Neural cell (in vitro differentiated cells): ENCODE measurements around the gene HOXB9. TPM values are rescaled to one million over a fixed set of nuclear protein-coding genes. Genes with fewer than 3 reads are reported as not detected.

ENCODE experiments used
- H2AFZ ChIP-seq: fragments of 200-600, 300-800 bp; sonication (generic), shearing (Covaris generic); 2 replicates; pipeline ENCODE4 v1.6.0; 2014; ENCODE audit warnings: low read depth, mild to moderate bottlenecking, antibody characterized with exemption, low read length, moderate library complexity
- H3F3A ChIP-seq: fragments of 200-600 bp; shearing (Covaris generic); 2 replicates; pipeline ENCODE4 v1.6.1; 2016; ENCODE audit warnings: mild to moderate bottlenecking, moderate library complexity, mixed read lengths, antibody characterized with exemption, low read length; ENCODE audit not compliant: insufficient read depth, poor library complexity, severe bottlenecking
- H3K27ac ChIP-seq: fragments of 200-600, 300-800 bp; sonication (generic), shearing (Covaris generic); 2 replicates; pipeline ENCODE4 v1.5.1; 2014; ENCODE audit warnings: mild to moderate bottlenecking, low read length, moderate library complexity
- H3K27me3 ChIP-seq: fragments of 300-800, 200-600 bp; sonication (generic), shearing (Covaris generic); 2 replicates; pipeline ENCODE4 v1.6.0; 2014; ENCODE audit warnings: mild to moderate bottlenecking, low read depth, low read length, moderate library complexity; ENCODE audit not compliant: insufficient read depth
- H3K36me3 ChIP-seq: fragments of 300-800, 200-600 bp; sonication (generic), shearing (Covaris generic); 2 replicates; pipeline ENCODE4 v1.5.1; 2014; ENCODE audit warnings: mild to moderate bottlenecking, antibody characterized with exemption, low read length, moderate library complexity; ENCODE audit not compliant: insufficient read depth
- H3K4me2 ChIP-seq: fragments of 300-800, 200-600 bp; sonication (generic), shearing (Covaris generic); 2 replicates; pipeline ENCODE4 v1.6.0; 2014; ENCODE audit warnings: mild to moderate bottlenecking, low read length
- H3K4me3 ChIP-seq: fragments of 300-800, 200-600 bp; sonication (generic), shearing (Covaris generic); 2 replicates; pipeline ENCODE4 v1.5.1; 2014; ENCODE audit warnings: mild to moderate bottlenecking, low read length, moderate library complexity
- H3K79me2 ChIP-seq: fragments of 200-600 bp; shearing (Covaris generic); replicated peaks from 2 replicates; pipeline ENCODE4 v1.6.0; 2014; ENCODE audit warnings: mild to moderate bottlenecking, low read length, moderate library complexity; ENCODE audit not compliant: insufficient read depth
- H3K9ac ChIP-seq: fragments of 300-800, 200-600 bp; sonication (generic), shearing (Covaris generic); 2 replicates; pipeline ENCODE4 v1.6.1; 2016; ENCODE audit warnings: mild to moderate bottlenecking, low read length, mixed read lengths
- H3K9me2 ChIP-seq: fragments of 200-600 bp; shearing (Covaris generic); 2 replicates; pipeline ENCODE4 v1.6.1; 2016; ENCODE audit warnings: mild to moderate bottlenecking, low read length, mixed read lengths; ENCODE audit not compliant: insufficient read depth
- H3K9me3 ChIP-seq: fragments of 200-600, 300-800 bp; sonication (generic), shearing (Covaris generic); 2 replicates; pipeline ENCODE4 v1.6.1; 2016; ENCODE audit warnings: mild to moderate bottlenecking, mixed run types, low read length, moderate library complexity, mixed read lengths
- H4K20me1 ChIP-seq: fragments of 200-600 bp; shearing (Covaris generic); 2 replicates; pipeline ENCODE4 v1.6.1; 2016; ENCODE audit warnings: mild to moderate bottlenecking, mixed run types; ENCODE audit not compliant: insufficient read depth
- EP300 ChIP-seq: fragments of 450-650 bp; conservative IDR thresholded peaks from 2 replicates; pipeline ENCODE4 v1.6.1; 2014; ENCODE audit warnings: antibody characterized with exemption, mild to moderate bottlenecking, moderate library complexity; ENCODE audit not compliant: poor library complexity, severe bottlenecking
- EZH2 ChIP-seq: fragments of 200-600, 300-800 bp; shearing (Covaris generic), sonication (generic); IDR thresholded peaks from 2 replicates; pipeline ENCODE4 v1.6.1; 2014; ENCODE audit warnings: antibody characterized with exemption, low read length, borderline replicate concordance, mild to moderate bottlenecking; ENCODE audit not compliant: insufficient read depth, poor library complexity, severe bottlenecking
- MXI1 ChIP-seq: fragments of 450-650 bp; conservative IDR thresholded peaks from 2 replicates; pipeline ENCODE4 v1.6.1; 2014; ENCODE audit warnings: antibody characterized with exemption, mild to moderate bottlenecking; ENCODE audit not compliant: poor library complexity, severe bottlenecking
- POLR2AphosphoS5 ChIP-seq: IDR thresholded peaks from 2 replicates; pipeline ENCODE4 v1.6.1; 2012
- RAD21 ChIP-seq: fragments of 450-650 bp; conservative IDR thresholded peaks from 2 replicates; pipeline ENCODE4 v1.6.1; 2014; ENCODE audit warnings: antibody characterized with exemption, mild to moderate bottlenecking, moderate library complexity
- REST ChIP-seq: IDR thresholded peaks from 2 replicates; pipeline ENCODE4 v1.6.1; 2012; ENCODE audit warnings: borderline replicate concordance
- SMC3 ChIP-seq: fragments of 450-650 bp; conservative IDR thresholded peaks from 2 replicates; pipeline ENCODE4 v1.6.1; 2014; ENCODE audit warnings: antibody characterized with exemption, mild to moderate bottlenecking, moderate library complexity; ENCODE audit not compliant: poor library complexity
- TAF1 ChIP-seq: IDR thresholded peaks from 2 replicates; pipeline ENCODE4 v1.6.1; 2012; ENCODE audit warnings: low read depth
- polyA plus RNA-seq: library from polyadenylated mRNA; depleted of rRNA; stranded (reverse); fragments of >200 nt; gene quantifications from 2 replicates; pipeline ENCODE4 v1.2.3, GENCODE V29; 2014
- TF ChIP-seq, protein P1 (sequence below): fragments of 450-650 bp; IDR thresholded peaks from 2 replicates; pipeline ENCODE4 v1.5.1; 2014; ENCODE audit warnings: antibody characterized with exemption, mild to moderate bottlenecking, moderate library complexity; ENCODE audit not compliant: poor library complexity, severe bottlenecking

Gene HOXB9
- polyA plus RNA-seq, 1 donor from 2014 or later: not detected

DNA sequence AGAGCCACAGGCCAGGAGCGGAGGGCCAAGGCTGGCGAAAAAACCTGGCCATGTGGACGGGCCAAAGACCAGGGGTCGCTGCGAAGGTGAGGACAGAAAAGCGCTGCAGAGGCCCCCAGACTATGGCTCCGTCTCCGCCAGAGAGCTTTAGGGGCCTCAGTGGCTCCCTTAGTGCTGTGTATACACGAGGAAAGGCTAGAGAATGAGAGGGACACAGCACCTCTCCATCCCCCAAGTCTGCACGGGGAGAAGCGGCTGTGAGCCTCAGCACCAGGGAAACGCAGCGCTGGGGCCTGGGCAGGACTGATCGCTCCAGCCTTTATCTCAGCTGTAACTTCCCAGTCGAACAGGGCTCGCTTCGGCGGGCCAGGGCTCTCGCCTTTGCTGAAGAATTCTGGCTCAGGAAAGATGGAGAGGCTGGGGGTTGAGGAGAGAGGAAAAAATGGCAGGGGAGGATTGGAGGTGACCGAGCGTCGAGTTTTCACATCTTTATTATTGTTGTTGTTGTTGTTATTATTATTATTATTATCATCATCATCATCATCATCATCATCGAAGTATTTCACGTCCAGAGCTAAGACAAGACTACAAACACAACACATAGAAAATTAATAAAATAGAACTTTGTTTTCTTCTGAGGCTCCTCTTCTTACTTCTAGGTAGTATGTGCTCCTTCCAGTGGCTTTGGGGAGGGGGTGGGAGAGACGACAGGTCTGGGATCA lies 30.7 kb downstream of the HOXB9 start:
- TF ChIP-seq EZH2 (no peak), RAD21 (no peak), TAF1 (no peak), POLR2AphosphoS5 (no peak), EP300 (no peak), MXI1 (no peak), REST (no peak)
- TF ChIP-seq, protein P1, sequence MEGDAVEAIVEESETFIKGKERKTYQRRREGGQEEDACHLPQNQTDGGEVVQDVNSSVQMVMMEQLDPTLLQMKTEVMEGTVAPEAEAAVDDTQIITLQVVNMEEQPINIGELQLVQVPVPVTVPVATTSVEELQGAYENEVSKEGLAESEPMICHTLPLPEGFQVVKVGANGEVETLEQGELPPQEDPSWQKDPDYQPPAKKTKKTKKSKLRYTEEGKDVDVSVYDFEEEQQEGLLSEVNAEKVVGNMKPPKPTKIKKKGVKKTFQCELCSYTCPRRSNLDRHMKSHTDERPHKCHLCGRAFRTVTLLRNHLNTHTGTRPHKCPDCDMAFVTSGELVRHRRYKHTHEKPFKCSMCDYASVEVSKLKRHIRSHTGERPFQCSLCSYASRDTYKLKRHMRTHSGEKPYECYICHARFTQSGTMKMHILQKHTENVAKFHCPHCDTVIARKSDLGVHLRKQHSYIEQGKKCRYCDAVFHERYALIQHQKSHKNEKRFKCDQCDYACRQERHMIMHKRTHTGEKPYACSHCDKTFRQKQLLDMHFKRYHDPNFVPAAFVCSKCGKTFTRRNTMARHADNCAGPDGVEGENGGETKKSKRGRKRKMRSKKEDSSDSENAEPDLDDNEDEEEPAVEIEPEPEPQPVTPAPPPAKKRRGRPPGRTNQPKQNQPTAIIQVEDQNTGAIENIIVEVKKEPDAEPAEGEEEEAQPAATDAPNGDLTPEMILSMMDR: no peak
- H3K4me3 ChIP-seq: no peak overlapping the region
- H3K9ac ChIP-seq: no peak overlapping the region
- H3F3A ChIP-seq: no peaks in the 10 kb centered on the region
- no peak overlapping the region for H2AFZ ChIP-seq
- H4K20me1 ChIP-seq: no peaks in the 10 kb centered on the region
- H3K27me3 ChIP-seq: peaks cover 100% of the 10 kb centered on the region
- H3K4me2 ChIP-seq: no peak overlapping the region
- H3K9me3 ChIP-seq: peaks cover 3% of the 10 kb centered on the region
- no peaks in the 10 kb centered on the region for H3K79me2 ChIP-seq
- no peaks in the 10 kb centered on the region for H3K9me2 ChIP-seq
- H3K27ac ChIP-seq: no peak overlapping the region
- H3K36me3 ChIP-seq: no peaks in the 10 kb centered on the region

DNA sequence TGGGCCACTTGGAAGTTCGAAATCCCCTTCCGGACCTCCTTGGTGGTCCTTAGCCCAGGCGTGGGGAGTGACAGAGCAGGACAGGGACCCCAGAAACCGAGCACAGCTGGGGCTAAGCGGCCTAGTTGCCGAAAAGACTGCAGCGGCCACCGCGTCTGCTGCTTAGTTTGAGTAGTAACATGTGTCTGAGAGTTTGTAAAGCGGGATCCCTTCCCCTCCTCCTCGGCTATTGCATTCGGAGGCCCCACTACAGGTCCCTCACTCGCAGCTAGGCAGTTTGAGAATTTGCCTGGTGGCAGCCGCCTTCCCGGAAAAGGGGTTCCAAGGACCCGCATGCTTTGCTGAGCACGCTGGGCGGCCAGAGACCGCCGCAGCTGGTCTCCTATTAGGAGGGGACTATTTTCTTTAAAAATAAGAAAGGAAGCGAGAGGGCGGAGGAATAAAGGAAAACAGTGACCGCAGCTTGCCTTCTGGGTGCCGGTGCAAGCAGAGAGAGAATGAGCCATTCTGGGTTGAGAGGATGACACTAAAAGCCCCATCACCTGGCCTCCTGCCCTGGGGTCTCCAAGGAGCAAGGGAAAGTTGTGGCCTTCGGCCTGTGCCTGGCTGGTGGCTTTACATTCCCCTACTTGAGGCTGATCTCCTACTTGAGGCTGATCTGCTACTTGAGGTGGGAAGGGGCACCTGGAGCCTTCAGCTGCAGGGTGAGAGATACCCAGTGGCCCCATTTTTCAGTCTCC lies 31.4 kb downstream of the HOXB9 start:
- Histone ChIP-seq H3F3A (no peaks in the 10 kb centered on the region), H3K4me2 (no peak overlapping the region), H4K20me1 (no peaks in the 10 kb centered on the region), H3K9ac (no peak overlapping the region), H3K4me3 (no peak overlapping the region), H2AFZ (no peak overlapping the region), H3K36me3 (no peaks in the 10 kb centered on the region), H3K79me2 (no peaks in the 10 kb centered on the region), H3K9me3 (peaks cover 3% of the 10 kb centered on the region), H3K27me3 (peaks cover 100% of the 10 kb centered on the region), H3K27ac (no peak overlapping the region), H3K9me2 (no peaks in the 10 kb centered on the region)
- TF ChIP-seq TAF1 (no peak), SMC3 (no peak), MXI1 (no peak), RAD21 (no peak), REST (no peak), POLR2AphosphoS5 (no peak), EZH2 (no peak), EP300 (no peak)
- TF ChIP-seq, protein P1: no peak
